Measurements from ENCODE around the gene GDF15.

- TF ChIP-seq CTCF (IDR thresholded peaks at IDR 0.05) (no peak), POLR2A (IDR thresholded peaks at IDR 0.05) (no peak)
These were observed 44.7 kb upstream of the GDF15 start for GRCh38 chr19:18340990-18341868.

Data from esophagus squamous epithelium (tissue), 4 donors.